Measurements from ENCODE around the gene PUS1. TPM values are rescaled to one million over a fixed set of nuclear protein-coding genes. Genes with fewer than 3 reads are reported as not detected.
A peak's percentile ranks its signal among the peaks of the same experiment; 100 is the strongest.

Gene PUS1
- total and polyA plus RNA-seq, 9 of the 15 experiments (the other 6 are each of a cell fraction or from before 2014, with no cell fraction given): 1.9 to 90.8 (median 30.0) TPM

- TF ChIP-seq ZNF407 (IDR thresholded peaks at IDR 0.05; ENCODE audit: low read depth) (peak; percentile 8; the same call in 1 of the 2 replicates), CLOCK (CRISPR knock-in tag; IDR thresholded peaks at IDR 0.05; ENCODE audit: borderline replicate concordance) (no peak), MCM5 (IDR thresholded peaks at IDR 0.05; ENCODE audit: low read depth) (no peak), IRF1 (CRISPR knock-in tag; IDR thresholded peaks at IDR 0.05; ENCODE audit: borderline replicate concordance) (no peak), ZNF561 (CRISPR knock-in tag; conservative IDR thresholded peaks at IDR 0.05) (no peak), CCAR2 (IDR thresholded peaks at IDR 0.05; ENCODE audit: low read depth, low read length) (no peak), MBD1 (CRISPR knock-in tag; IDR thresholded peaks at IDR 0.05) (no peak), IFI16 (CRISPR knock-in tag; IDR thresholded peaks at IDR 0.05) (no peak), IRF9 (tag; IDR thresholded peaks at IDR 0.05) (no peak), CGGBP1 (CRISPR knock-in tag; IDR thresholded peaks at IDR 0.05) (no peak), PHTF2 (CRISPR knock-in tag; IDR thresholded peaks at IDR 0.05) (no peak), MLX (CRISPR knock-in tag; conservative IDR thresholded peaks at IDR 0.05) (no peak)
These were observed 32.2 kb upstream of the PUS1 start (continued) for GRCh38 chr12:131896811-131897270.
